Epidermal melanocyte (primary cell): ENCODE results near the gene ACOT6.
"Not testable (repeated sequence)": the region's sequence is repeated elsewhere in the genome, so short reads cannot be mapped to it uniquely, and the experiment has no call there.

Source experiments
- DNase-seq: peaks from one replicate; pipeline ENCODE4 v3.0.0; 2011; ENCODE audit warnings: low spot score; ENCODE audit not compliant: insufficient read length

The ACOT6 gene

DNA sequence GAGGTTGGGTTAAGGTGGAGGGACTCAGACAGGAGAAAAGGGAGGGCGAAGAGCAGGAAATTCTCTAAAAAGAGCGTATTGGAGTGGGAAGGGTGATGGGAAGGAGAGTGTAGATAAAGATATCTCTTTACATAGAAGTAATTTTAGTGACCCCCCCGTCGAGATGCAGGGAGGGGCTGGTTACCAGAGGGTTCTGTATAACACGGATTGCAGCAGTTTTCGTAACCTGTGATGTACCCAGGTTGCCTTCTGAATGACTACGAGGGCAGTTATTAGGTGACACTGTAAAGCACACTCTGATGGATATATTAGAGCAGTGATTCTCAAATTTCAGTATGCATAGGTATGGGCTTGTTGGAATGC, 32.9 kb downstream of the ACOT6 start:
- no peak for DNase-seq

DNA sequence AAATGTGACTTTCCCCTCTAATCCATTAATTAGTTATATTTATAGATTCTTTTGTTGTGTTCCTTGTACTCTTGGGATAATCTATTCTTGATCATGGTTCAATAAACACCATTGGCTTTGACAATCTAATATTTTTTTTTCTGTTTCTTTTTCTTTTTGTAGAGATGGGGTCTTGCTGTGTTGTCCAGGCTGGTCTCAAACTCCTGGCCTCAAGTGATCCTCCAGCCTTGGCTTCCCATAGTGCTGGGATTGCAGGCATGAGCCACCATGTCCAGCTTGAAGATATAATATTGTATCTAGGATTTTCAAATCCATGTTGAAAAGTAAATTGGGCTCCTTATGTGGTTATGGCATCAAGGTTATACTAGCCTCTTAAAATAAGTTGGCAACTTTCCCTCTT, 38.7 kb downstream of the ACOT6 start:
- no peak for DNase-seq

DNA sequence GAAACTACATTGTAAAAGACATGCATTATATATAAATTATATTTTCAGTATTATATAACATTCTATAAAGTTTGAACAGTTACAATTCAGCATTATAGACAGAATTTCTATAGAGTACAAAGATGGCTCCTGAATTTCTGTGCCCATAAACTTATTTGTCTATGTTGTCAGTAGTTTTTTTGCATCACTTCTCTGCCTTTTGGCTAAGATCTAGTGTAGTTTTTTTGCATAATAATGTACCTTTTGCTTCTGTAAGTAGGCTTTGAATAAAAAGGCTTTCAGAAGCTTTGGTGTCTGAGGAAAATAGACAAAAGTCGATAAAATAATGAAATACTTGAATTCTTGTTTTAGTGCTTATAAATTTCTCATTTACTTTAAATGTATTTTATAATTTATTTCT, 43.5 kb downstream of the ACOT6 start:
- no peak for DNase-seq

DNA sequence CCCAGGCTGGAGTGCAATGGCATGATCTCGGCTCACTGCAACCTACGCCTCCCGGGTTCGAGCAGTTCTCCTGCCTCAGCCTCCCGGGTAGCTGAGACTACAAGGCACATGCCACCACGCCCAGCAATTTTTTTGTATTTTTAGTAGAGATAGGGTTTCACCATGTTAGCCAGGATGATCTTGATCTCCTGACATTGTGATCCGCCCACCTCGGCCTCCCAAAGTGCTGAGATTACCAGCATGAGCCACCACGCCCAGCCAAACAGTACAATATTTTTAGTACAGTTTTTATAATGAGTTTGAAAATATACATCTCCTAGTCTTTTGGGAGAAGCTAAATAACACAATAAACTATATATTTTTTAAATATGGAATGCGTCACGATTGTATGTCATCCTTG, 46.9 kb downstream of the ACOT6 start:
- DNase-seq: not testable (repeated sequence)

DNA sequence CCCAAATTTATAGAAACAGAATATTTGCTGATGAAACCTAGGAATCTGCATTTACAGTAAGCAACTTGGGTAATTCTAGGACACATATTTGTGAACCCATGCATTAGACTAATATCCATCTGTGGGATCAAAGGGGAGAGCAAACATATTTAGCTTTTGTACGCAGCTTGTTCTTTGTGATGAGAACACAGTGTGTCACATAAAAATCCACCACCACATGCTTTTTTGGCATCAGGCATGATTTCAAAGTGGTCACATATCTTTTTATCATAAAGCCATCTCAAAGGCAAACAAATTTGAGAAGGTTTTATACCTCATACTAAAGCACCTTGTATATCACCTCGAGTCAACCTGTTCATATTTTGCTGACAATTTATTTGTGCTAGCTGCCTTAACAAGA, 48.2 kb downstream of the ACOT6 start:
- no peak for DNase-seq

DNA sequence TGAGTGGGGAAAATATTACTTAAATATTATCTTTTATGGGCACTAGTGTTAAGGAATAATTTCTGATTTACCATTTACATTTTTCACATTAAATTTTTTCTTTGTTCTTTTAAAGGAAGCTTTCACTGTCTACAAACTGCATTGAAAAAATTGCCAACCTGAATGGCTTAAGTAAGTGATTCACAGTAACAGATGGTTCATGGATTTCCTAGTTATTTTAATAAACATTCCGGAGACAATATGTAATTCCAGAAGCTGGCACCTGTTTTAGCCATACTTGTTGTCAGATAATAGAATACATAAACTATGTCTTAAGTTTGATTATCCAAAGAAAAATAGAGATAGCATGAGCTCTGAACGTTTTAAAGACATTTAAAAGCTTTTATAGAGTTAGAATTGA, 49.6 kb downstream of the ACOT6 start:
- DNase-seq: no peak

DNA sequence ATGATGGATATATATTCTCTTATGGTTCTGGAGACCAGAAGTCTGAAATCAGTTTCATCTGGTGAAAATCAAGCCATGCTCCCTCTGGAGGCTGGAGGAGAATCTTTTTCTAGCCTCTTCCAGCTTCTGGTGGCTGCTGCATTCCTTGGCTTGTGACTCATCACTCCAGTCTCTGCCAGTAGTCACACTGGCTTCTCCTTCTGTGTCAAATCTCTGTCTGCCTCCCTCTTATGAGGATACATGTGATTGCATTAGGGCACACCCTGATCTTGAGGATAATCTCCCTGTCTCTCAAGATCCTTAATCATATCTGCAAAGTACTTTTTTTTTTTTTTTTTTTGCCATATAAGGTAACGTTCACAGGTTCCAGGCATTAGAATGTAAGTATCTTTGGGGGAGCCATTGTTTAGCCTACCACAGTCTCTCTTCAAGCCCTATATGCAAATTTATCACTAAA, 50.2 kb downstream of the ACOT6 start:
- DNase-seq: peak; percentile 21

DNA sequence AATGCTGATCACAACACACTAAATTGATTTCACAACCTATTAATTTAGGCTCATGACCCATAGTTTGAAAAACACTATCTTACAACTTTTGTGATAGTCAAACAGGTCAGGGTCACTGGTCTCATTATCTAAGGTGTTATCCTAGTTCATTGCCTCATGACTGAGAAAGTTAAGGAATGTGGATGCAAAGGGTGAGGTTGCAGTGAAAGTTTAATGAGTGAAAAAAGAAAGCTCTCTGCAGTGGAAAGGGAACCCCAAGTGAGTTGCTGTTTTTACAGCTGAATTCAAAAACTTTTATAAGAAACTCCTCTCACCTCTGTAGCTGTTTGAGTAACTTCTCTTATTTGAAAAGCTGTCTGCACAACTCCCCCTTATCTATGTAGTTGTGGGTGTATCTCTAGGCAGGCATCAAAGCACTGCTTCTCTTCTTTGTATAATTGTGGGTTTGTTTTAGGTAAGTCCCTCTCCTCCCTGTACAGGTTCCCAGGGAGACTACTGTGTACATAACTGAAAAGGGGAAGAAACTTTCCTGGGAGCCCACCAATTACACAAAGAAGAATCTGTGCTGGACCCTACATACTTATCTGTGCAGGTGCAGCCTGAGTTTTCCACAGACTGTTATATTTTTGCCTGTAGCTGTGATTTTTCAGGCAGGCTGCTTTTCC, 51.4 kb downstream of the ACOT6 start:
- DNase-seq: no peak

DNA sequence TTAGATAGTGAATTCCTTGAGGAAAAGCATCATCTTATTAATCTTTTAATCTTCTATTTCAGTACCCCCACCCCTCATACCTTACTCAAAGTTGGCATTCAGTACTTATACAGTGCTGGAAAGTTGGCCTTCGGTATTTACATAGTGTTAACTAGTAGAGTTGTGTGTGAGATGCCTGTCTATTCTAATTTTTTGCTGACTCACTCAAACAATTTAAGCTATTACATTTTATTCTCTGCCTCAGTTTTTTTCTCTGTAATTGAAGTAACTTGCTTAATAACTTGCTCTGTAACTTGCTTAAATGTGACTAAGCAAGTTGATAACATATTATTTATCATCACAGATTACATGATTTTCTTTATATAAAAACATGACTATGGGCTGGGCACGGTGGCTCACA, 52.8 kb downstream of the ACOT6 start:
- DNase-seq: no peak

DNA sequence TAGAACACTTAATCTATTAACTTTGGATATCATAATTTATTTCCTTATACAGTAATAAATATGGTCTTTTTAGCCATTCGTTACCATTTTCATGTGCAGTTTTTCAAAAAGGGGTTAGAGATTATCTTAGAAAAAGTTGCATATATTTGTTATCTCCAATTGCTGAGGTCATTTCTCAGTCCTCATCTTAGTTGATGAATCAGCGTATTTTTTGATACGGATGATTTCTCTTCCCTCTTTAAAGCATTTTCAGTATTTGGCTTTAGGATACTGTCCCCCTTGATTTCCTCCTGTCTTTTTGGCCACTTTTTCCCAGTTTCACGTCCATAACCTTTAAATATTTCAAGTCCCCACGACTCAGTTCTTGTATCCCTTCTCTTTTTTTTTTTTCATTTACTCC, 54.3 kb downstream of the ACOT6 start:
- no peak for DNase-seq

DNA sequence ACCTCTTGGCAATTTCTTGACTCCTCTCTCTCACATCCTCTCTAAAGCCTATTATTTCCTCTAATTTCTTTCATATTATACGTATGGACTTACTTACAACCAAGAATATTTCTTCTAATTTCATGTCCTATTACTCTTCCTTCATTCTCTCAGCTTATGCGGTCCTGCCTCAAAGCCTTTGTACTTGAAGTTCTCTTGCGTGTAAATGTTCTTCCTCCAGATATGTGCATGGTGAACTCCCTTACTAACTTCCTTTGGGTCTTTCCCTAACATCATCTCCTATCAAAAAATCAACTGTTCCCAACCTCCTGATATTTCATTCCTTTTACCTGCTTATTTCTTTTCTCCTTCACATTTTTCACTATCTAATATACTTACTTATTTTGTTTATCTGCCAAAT, 55.5 kb downstream of the ACOT6 start:
- DNase-seq: no peak
